Gastrocnemius medialis (tissue), 4 donors: ENCODE measurements around the gene EIF1AD.

ENCODE experiments used
- CTCF ChIP-seq, 5 experiments: fragments of 450-650 bp in 3 of 5; fragments of 200-600 bp in 2 of 5; sonication (generic) in 2 of 5; IDR thresholded peaks in 4 of 5; conservative IDR thresholded peaks in 1 of 5; 1 replicate in 4 of 5; 2 replicates in 1 of 5; pipeline ENCODE4 v1.5.1; 2016 to 2019; ENCODE audit warnings: antibody characterized with exemption in 5 of 5, mild to moderate bottlenecking in 3 of 5, moderate library complexity in 3 of 5
- POLR2A ChIP-seq, 2 donors: fragments of 450-650 bp; IDR thresholded peaks; one replicate each; pipeline ENCODE4 v1.6.1; 2017; ENCODE audit warnings: antibody characterized with exemption in 2 of 2, mild to moderate bottlenecking in 2 of 2, moderate library complexity in 2 of 2

GRCh38 chr11:65977621-65978390 is 24.2 kb downstream of the EIF1AD start:
- TF ChIP-seq CTCF (IDR thresholded peaks at IDR 0.05 in 4 of 5, conservative IDR thresholded peaks at IDR 0.05 in 1 of 5) (no peak), POLR2A (IDR thresholded peaks at IDR 0.05) (no peak)
